Vagina (tissue), 2 donors: ENCODE results near the gene CLEC4G. TPM values are rescaled to one million over a fixed set of nuclear protein-coding genes. Genes with fewer than 3 reads are reported as not detected.

Source experiments
- DNase-seq, 2 donors: peaks; one replicate each; pipeline ENCODE4 v3.0.0-alpha.2; 2017; ENCODE audit errors: extremely low spot score in 2 of 2
- H3K27ac ChIP-seq: fragments of 200-600 bp; sonication (generic); one replicate; pipeline ENCODE4 v1.5.1; 2019
- H3K27me3 ChIP-seq: fragments of 200-600 bp; sonication (generic); one replicate; pipeline ENCODE4 v1.5.1; 2019
- H3K36me3 ChIP-seq, 2 donors: fragments of 200-600 bp; sonication (generic); one replicate each; pipeline ENCODE4 v1.5.1; 2017 to 2019
- H3K4me1 ChIP-seq: fragments of 200-600 bp; sonication (generic); one replicate; pipeline ENCODE4 v1.5.1; 2019
- H3K4me3 ChIP-seq, 2 donors: fragments of 200-600 bp; sonication (generic); 1 replicate in 1 of 2; 2 replicates in 1 of 2; pipeline ENCODE4 v1.5.1; 2016 to 2019
- H3K9me3 ChIP-seq: fragments of 200-600 bp; sonication (generic); one replicate; pipeline ENCODE4 v1.5.1; 2019
- POLR2A ChIP-seq, 2 donors: fragments of 450-650 bp; IDR thresholded peaks; one replicate each; pipeline ENCODE4 v1.6.1; 2017; ENCODE audit warnings: antibody characterized with exemption in 2 of 2, mild to moderate bottlenecking in 2 of 2, moderate library complexity in 2 of 2
- POLR2AphosphoS5 ChIP-seq, 2 donors: sonication (generic); formaldehyde crosslinking; IDR thresholded peaks; one replicate each; pipeline ENCODE4 v1.9.0; 2017; ENCODE audit warnings: antibody characterized with exemption in 2 of 2, mild to moderate bottlenecking in 2 of 2, low read depth in 1 of 2; ENCODE audit not compliant: insufficient read depth in 1 of 2
- intact Hi-C: fragments of 100-400 bp; cut with DNase I; formaldehyde crosslinking; loops from one replicate; pipeline ENCODE4 v1.15.1; 2023
- total RNA-seq: library from RNA; depleted of rRNA; stranded (reverse); fragments of >200 nt; gene quantifications from one replicate; pipeline ENCODE4 v1.2.3, GENCODE V29; 2016
- TF ChIP-seq, protein P1 (sequence below), 3 experiments: fragments of 450-650 bp in 2 of 3; fragments of 200-600 bp in 1 of 3; sonication (generic) in 1 of 3; IDR thresholded peaks; one replicate each; pipeline ENCODE4 v1.5.1; 2017 to 2019; ENCODE audit warnings: antibody characterized with exemption in 3 of 3, mild to moderate bottlenecking in 2 of 3, moderate library complexity in 2 of 3

The CLEC4G gene
- total RNA-seq, 1 donor from 2014 or later = 0.98 TPM

DNA sequence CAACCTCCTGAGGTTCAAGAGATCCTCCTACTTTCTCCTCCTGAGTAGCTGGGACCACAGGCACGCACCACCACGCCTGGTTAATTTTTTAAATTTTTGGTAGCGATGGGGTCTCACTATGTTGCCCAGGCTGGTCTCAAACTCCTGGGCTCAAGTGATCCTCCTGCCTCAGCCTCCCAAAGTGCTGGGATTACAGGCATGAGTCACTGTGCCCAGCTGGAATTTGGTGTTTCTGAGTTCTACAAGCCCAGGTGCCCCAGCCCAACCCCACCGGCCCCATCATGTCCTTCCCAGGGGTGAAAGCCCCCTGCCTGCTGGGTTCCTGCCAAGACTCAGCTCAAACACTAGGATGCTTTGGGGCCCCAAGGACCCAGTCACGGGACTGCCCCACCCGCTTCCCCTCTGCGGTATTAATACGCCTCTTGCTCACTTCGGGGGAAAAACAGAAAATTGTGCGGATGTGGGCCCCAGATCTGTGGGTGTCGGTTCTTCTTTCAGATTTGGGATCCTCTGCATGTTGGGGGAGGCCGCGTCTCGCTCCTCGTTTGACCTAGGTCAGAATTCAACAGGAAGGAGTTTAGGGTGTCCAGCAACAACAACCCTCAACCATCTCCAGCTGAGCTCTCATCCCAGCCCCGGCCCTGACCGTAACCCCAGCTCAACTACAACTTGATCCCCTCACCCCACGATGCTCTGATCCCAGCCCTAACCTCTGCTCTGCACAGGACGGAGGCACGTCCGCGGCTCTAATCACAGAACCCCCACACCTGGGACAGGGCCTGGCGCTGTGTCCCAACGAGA is 26.3 kb downstream of the CLEC4G start:
- no peak overlapping the region for H3K27ac ChIP-seq
- H3K4me1 ChIP-seq = no peaks in the 10 kb centered on the region
- H3K36me3 ChIP-seq = no peaks in the 10 kb centered on the region
- no peaks in the 10 kb centered on the region for H3K27me3 ChIP-seq
- no peaks in the 10 kb centered on the region for H3K9me3 ChIP-seq
- intact Hi-C loops = no loop called here
- no peak overlapping the region for H3K4me3 ChIP-seq
- DNase-seq = no peak
- TF ChIP-seq POLR2AphosphoS5 (IDR thresholded peaks at IDR 0.05; ENCODE audit: insufficient read depth in 1 of 2, low read depth in 1 of 2) (no peak), POLR2A (IDR thresholded peaks at IDR 0.05) (no peak)
- TF ChIP-seq, protein P1, sequence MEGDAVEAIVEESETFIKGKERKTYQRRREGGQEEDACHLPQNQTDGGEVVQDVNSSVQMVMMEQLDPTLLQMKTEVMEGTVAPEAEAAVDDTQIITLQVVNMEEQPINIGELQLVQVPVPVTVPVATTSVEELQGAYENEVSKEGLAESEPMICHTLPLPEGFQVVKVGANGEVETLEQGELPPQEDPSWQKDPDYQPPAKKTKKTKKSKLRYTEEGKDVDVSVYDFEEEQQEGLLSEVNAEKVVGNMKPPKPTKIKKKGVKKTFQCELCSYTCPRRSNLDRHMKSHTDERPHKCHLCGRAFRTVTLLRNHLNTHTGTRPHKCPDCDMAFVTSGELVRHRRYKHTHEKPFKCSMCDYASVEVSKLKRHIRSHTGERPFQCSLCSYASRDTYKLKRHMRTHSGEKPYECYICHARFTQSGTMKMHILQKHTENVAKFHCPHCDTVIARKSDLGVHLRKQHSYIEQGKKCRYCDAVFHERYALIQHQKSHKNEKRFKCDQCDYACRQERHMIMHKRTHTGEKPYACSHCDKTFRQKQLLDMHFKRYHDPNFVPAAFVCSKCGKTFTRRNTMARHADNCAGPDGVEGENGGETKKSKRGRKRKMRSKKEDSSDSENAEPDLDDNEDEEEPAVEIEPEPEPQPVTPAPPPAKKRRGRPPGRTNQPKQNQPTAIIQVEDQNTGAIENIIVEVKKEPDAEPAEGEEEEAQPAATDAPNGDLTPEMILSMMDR (IDR thresholded peaks at IDR 0.05) = no peak

GRCh38 chr19:7704280-7705060 is 27.4 kb downstream of the CLEC4G start:
- H3K4me3 ChIP-seq = no peak overlapping the region
- no peak for TF ChIP-seq POLR2AphosphoS5 (IDR thresholded peaks at IDR 0.05; ENCODE audit: insufficient read depth in 1 of 2, low read depth in 1 of 2)
- TF ChIP-seq, protein P1 (IDR thresholded peaks at IDR 0.05) = no peak
- no peak for TF ChIP-seq POLR2A (IDR thresholded peaks at IDR 0.05)
- intact Hi-C loops = no loop called here

GRCh38 chr19:7703332-7703731 is 28.6 kb downstream of the CLEC4G start:
- H3K27me3 ChIP-seq = no peaks in the 10 kb centered on the region
- intact Hi-C loops = no loop called here

More at GRCh38 chr19:7704280-7705060, 27.4 kb downstream of the CLEC4G start:
- Histone ChIP-seq H3K27ac (no peak overlapping the region), H3K9me3 (no peaks in the 10 kb centered on the region), H3K36me3 (no peaks in the 10 kb centered on the region), H3K4me1 (no peaks in the 10 kb centered on the region), H3K27me3 (no peaks in the 10 kb centered on the region)
- DNase-seq = no peak

DNA sequence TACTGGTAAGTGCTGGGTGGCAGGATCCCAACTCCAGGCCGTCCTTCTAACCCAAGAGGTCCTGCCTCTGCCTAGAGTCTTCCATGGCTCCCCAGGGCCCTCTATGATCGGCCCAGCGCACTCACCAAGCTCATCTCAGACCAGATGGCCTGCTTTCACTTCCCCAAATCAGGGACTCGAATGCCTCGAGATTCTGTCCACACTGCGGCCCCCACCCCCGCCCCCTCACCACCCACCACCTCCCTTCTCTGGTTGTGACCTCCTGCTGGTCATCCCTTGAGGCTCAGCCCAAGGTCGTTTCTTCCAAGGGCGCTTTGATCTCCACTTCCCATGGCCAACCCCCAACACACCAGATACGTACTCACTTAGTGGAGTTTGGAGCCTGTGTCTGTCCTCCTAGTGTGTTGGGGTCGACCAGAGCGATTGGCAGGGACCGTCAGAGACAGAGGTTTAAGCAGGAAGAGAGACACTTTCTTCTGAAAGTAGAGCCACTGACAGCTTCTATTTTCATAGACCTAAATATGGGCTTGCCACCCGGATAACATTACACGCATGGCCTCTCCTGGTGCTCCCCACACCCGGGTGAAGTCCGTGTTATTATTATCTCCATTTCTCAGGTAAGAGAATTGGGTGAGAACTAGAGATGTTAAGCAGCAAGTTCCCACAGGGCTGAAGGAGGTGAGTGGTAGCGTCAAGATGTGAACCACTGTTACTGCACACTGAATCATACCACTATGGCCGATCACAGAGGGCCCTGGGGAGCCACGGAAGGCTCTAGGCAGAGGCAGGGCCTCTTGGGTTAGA is 30.1 kb downstream of the CLEC4G start, which contains the start of gene FCER2:
Gene FCER2 (minus strand): TSS at position 478 of the 804 bp plus-strand sequence. CDS start 2,371 bp downstream, outside the sequence.
- H3K9me3 ChIP-seq = no peaks in the 10 kb centered on the region
- no peak for DNase-seq
- no peak within 1 kb of the TSS for H3K4me3 ChIP-seq
- H3K36me3 ChIP-seq = no peaks in the 10 kb centered on the region
- TF ChIP-seq POLR2AphosphoS5 (IDR thresholded peaks at IDR 0.05; ENCODE audit: insufficient read depth in 1 of 2, low read depth in 1 of 2) (no peak), POLR2A (IDR thresholded peaks at IDR 0.05) (no peak)
- TF ChIP-seq, protein P1 (IDR thresholded peaks at IDR 0.05) = no peak
- no peak within 1 kb of the TSS for H3K27ac ChIP-seq
- intact Hi-C loops = no loop called here
- no peaks in the 10 kb centered on the region for H3K27me3 ChIP-seq
- H3K4me1 ChIP-seq = no peaks in the 10 kb centered on the region

More at GRCh38 chr19:7703332-7703731, 28.6 kb downstream of the CLEC4G start:
- no peaks in the 10 kb centered on the region for H3K9me3 ChIP-seq
- no peak for DNase-seq
- H3K4me1 ChIP-seq = no peaks in the 10 kb centered on the region
- H3K4me3 ChIP-seq = no peak overlapping the region
- no peaks in the 10 kb centered on the region for H3K36me3 ChIP-seq
- TF ChIP-seq, protein P1 (IDR thresholded peaks at IDR 0.05) = no peak
- no peak for TF ChIP-seq POLR2AphosphoS5 (IDR thresholded peaks at IDR 0.05; ENCODE audit: insufficient read depth in 1 of 2, low read depth in 1 of 2)
- no peak for TF ChIP-seq POLR2A (IDR thresholded peaks at IDR 0.05)
- H3K27ac ChIP-seq = no peak overlapping the region
